ENCODE results near the gene KLK1.

GRCh38 chr19:50822661-50823208 lies 852 bp downstream of the KLK1 start:
- TF ChIP-seq CTCF (IDR thresholded peaks at IDR 0.05) (no peak), POLR2A (IDR thresholded peaks at IDR 0.05) (no peak)

Data from esophagus squamous epithelium (tissue), 4 donors.